ENCODE data around the gene TAS2R10. TPM values are rescaled to one million over a fixed set of nuclear protein-coding genes. Genes with fewer than 3 reads are reported as not detected.
A peak's percentile ranks its signal among the peaks of the same experiment; 100 is the strongest.

TAS2R10 gene, protein sequence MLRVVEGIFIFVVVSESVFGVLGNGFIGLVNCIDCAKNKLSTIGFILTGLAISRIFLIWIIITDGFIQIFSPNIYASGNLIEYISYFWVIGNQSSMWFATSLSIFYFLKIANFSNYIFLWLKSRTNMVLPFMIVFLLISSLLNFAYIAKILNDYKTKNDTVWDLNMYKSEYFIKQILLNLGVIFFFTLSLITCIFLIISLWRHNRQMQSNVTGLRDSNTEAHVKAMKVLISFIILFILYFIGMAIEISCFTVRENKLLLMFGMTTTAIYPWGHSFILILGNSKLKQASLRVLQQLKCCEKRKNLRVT
- total RNA-seq (2021) (1.1 and 1.4 TPM in 2 replicates), Bru-seq, nascent RNA (percentile 58 among the genes with signal in this experiment), BruChase-seq, experiment 1, labeled RNA remaining after a 2-hour chase (percentile 86 among the genes with signal in this experiment), BruChase-seq, experiment 2, labeled RNA remaining after a 6-hour chase (percentile 70 among the genes with signal in this experiment)
- long read RNA-seq: 0 reads

DNA sequence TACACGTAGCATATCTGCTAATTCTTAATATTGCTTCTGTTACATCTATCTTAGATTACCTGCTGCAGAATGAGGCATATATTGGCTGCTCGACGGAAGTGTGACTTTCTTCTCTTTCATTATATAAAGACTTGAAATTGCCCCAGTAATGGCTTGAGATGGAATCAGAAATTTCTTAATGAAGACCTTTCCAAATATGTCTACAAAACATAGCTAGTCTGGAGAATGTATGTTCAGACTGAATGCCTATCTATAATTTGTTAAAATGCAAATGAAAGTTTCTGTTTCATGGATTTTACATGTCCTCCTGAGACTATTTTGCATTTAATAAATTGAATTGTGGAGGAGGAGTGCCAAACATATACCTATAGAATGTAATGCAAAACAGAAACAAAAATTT is at the start of gene TAS2R10:
TSS of gene TAS2R10 (minus strand) at position 101 of the 400 bp plus-strand sequence. CDS start at position 12, 89 bp downstream.
- Histone ChIP-seq H3K4me1 (ENCODE audit: insufficient read depth, low read length, poor library complexity, severe bottlenecking) (no peaks in the 10 kb centered on the region), H3K9me3 (ENCODE audit: low read depth, low read length, poor library complexity, severe bottlenecking) (no peaks in the 10 kb centered on the region), H3K4me3 (ENCODE audit: low read depth, low read length, poor library complexity, severe bottlenecking) (no peak within 1 kb of the TSS), H3K27ac (ENCODE audit: low read depth, low read length, poor library complexity, severe bottlenecking) (no peak within 1 kb of the TSS), H3K27me3 (replicated peaks; ENCODE audit: insufficient read depth, low read depth, low read length, poor library complexity) (no peaks in the 10 kb centered on the region), H3K36me3 (ENCODE audit: insufficient read depth, low read length, poor library complexity, severe bottlenecking) (no peaks in the 10 kb centered on the region)
- ChIA-PET POLR2A (ENCODE audit: low non-redundant PET) (no interaction called here), CTCF (no interaction called here)
- intact Hi-C loops (cut with micrococcal nuclease; ENCODE audit: unreplicated experiment): no loop called here
- TF ChIP-seq, protein P1, sequence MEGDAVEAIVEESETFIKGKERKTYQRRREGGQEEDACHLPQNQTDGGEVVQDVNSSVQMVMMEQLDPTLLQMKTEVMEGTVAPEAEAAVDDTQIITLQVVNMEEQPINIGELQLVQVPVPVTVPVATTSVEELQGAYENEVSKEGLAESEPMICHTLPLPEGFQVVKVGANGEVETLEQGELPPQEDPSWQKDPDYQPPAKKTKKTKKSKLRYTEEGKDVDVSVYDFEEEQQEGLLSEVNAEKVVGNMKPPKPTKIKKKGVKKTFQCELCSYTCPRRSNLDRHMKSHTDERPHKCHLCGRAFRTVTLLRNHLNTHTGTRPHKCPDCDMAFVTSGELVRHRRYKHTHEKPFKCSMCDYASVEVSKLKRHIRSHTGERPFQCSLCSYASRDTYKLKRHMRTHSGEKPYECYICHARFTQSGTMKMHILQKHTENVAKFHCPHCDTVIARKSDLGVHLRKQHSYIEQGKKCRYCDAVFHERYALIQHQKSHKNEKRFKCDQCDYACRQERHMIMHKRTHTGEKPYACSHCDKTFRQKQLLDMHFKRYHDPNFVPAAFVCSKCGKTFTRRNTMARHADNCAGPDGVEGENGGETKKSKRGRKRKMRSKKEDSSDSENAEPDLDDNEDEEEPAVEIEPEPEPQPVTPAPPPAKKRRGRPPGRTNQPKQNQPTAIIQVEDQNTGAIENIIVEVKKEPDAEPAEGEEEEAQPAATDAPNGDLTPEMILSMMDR (conservative IDR thresholded peaks at IDR 0.05; ENCODE audit: low read depth, low read length): no peak
- no peak for TF ChIP-seq EZH2 (IDR thresholded peaks at IDR 0.05; ENCODE audit: borderline replicate concordance, low read depth, low read length, poor library complexity, severe bottlenecking)
- BruUV-seq (replicated peaks): no TSS peak
- no peak for DNase-seq (ENCODE audit: low spot score)

DNA sequence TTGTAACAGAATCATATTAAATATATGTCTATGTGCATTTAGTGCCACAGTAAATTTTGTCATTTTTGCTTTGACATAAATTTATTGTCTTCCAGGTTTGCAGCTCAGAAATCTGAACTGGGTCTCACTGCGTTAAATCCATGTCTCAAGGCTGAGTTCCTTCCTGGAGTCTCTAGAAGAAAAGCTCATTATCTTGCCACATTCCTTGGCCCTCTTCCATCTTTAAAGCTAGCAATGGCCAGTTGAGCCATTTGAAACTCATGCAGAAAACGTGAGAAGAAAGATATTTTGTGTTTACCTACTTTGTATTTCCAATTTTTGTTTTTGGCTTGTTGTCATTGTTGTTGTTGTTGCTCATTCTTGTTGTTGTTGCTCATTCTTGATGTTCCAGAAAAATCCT is 47.2 kb upstream of the TAS2R10 start:
- Histone ChIP-seq H3K4me1 (ENCODE audit: insufficient read depth, low read length, poor library complexity, severe bottlenecking) (peaks cover 15% of the 10 kb centered on the region), H3K27me3 (replicated peaks; ENCODE audit: insufficient read depth, low read depth, low read length, poor library complexity) (no peaks in the 10 kb centered on the region), H3K36me3 (ENCODE audit: insufficient read depth, low read length, poor library complexity, severe bottlenecking) (no peaks in the 10 kb centered on the region), H3K9me3 (ENCODE audit: low read depth, low read length, poor library complexity, severe bottlenecking) (no peaks in the 10 kb centered on the region), H3K27ac (ENCODE audit: low read depth, low read length, poor library complexity, severe bottlenecking) (no peak overlapping the region), H3K4me3 (ENCODE audit: low read depth, low read length, poor library complexity, severe bottlenecking) (no peak overlapping the region)
- ChIA-PET POLR2A (ENCODE audit: low non-redundant PET) (no interaction called here), CTCF (interaction anchor here (0.7 kb wide), 1 partner anchor 15 kb away, joined by 3 read pairs; no protein-coding TSS in a partner anchor)
- DNase-seq (ENCODE audit: low spot score): peak; percentile 74
- intact Hi-C loops (cut with micrococcal nuclease; ENCODE audit: unreplicated experiment): no loop called here
- no peak for TF ChIP-seq EZH2 (IDR thresholded peaks at IDR 0.05; ENCODE audit: borderline replicate concordance, low read depth, low read length, poor library complexity, severe bottlenecking)
- TF ChIP-seq, protein P1 (conservative IDR thresholded peaks at IDR 0.05; ENCODE audit: low read depth, low read length): no peak
- BruUV-seq (replicated peaks): no TSS peak

DNA sequence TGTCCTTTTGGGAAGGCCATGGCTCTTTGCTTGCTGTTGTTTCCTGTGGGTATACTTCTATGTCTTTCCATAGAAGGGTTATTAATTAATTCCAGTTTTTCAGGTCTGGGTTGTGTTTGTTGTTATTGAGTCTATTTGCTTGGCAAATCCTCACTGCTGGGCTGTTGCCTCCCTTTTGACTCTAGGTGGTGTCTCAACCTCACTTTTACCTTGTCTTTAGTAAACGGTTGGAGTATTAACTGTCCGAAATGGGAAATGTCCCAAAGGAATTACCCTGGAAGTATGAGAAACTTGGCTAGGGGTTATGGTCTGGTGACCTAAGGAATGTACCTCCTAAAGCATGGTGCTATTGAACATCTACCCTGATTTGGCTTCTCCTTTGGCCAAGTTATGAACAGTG is 41.2 kb upstream of the TAS2R10 start:
- intact Hi-C loops (cut with micrococcal nuclease; ENCODE audit: unreplicated experiment): no loop called here
- H3K27ac ChIP-seq (ENCODE audit: low read depth, low read length, poor library complexity, severe bottlenecking): no peak overlapping the region
- no peaks in the 10 kb centered on the region for H3K36me3 ChIP-seq (ENCODE audit: insufficient read depth, low read length, poor library complexity, severe bottlenecking)
- DNase-seq (ENCODE audit: low spot score): no peak
- H3K4me1 ChIP-seq (ENCODE audit: insufficient read depth, low read length, poor library complexity, severe bottlenecking): no peaks in the 10 kb centered on the region
- ChIA-PET CTCF (no interaction called here), POLR2A (ENCODE audit: low non-redundant PET) (no interaction called here)
- no peaks in the 10 kb centered on the region for H3K27me3 ChIP-seq (replicated peaks; ENCODE audit: insufficient read depth, low read depth, low read length, poor library complexity)
- TF ChIP-seq, protein P1 (conservative IDR thresholded peaks at IDR 0.05; ENCODE audit: low read depth, low read length): 0 out of 2 replicates have a peak, but pooled peaks have one; percentile 17
- TF ChIP-seq EZH2 (IDR thresholded peaks at IDR 0.05; ENCODE audit: borderline replicate concordance, low read depth, low read length, poor library complexity, severe bottlenecking): no peak
- peaks cover 2% of the 10 kb centered on the region for H3K9me3 ChIP-seq (ENCODE audit: low read depth, low read length, poor library complexity, severe bottlenecking)
- no peak overlapping the region for H3K4me3 ChIP-seq (ENCODE audit: low read depth, low read length, poor library complexity, severe bottlenecking)
- no TSS peak for BruUV-seq (replicated peaks)
